HEK293 (cell line): ENCODE measurements around the gene LDLRAD3.

Source experiments
- CTCF ChIA-PET: fragments of 350-600 bp; formaldehyde crosslinking; extraction: SDS; loops from one replicate; lab custom pipeline; 2021; ENCODE audit warnings: antibody characterized with exemption; lab: Yijun Ruan, JAX
- POLR2A ChIA-PET: fragments of 300-600 bp; formaldehyde crosslinking; extraction: SDS; loops from one replicate; lab custom pipeline; 2020; ENCODE audit warnings: antibody characterized with exemption, inconsistent platforms; lab: Yijun Ruan, JAX
- H3K27ac ChIP-seq: fragments of 200-500 bp; sonication (Bioruptor generic); 2 replicates; pipeline ENCODE4 v1.5.1; 2014; ENCODE audit warnings: low read depth, low read length, control low read depth, inconsistent platforms; ENCODE audit errors: extremely low read depth
- H3K36me3 ChIP-seq, 2 experiments: fragments of 200-500 bp in 1 of 2; sonication (Bioruptor generic) in 1 of 2; 1 replicate in 1 of 2; 2 replicates in 1 of 2; pipeline ENCODE4 v1.5.1; 2014 to 2017; ENCODE audit warnings: inconsistent platforms in 2 of 2, low read length in 2 of 2; ENCODE audit not compliant: control insufficient read depth in 2 of 2, insufficient read depth in 1 of 2
- H3K4me1 ChIP-seq: fragments of 200-500 bp; sonication (Bioruptor generic); 2 replicates; pipeline ENCODE4 v1.5.1; 2014; ENCODE audit warnings: mild to moderate bottlenecking, low read length, inconsistent platforms; ENCODE audit not compliant: control insufficient read depth, insufficient read depth
- H3K4me3 ChIP-seq: 2 replicates; pipeline ENCODE4 v1.5.1; 2011; ENCODE audit warnings: low read depth, mild to moderate bottlenecking, control low read depth, low read length, moderate library complexity
- H3K9me3 ChIP-seq: fragments of 200-500 bp; sonication (Bioruptor generic); 2 replicates; pipeline ENCODE4 v1.5.1; 2014; ENCODE audit warnings: low read depth, low read length, inconsistent platforms; ENCODE audit not compliant: control insufficient read depth, insufficient read depth
- GLIS1 ChIP-seq: fragments of 450-650 bp; formaldehyde crosslinking; IDR thresholded peaks from 2 replicates; pipeline ENCODE4 v1.5.1; 2016; ENCODE audit warnings: missing biosample characterization, missing genetic modification characterization
- KLF10 ChIP-seq: fragments of 450-650 bp; IDR thresholded peaks from 2 replicates; pipeline ENCODE4 v1.5.1; 2018; ENCODE audit warnings: missing biosample characterization, mild to moderate bottlenecking, missing genetic modification characterization
- KLF7 ChIP-seq: fragments of 450-650 bp; formaldehyde crosslinking; IDR thresholded peaks from 2 replicates; pipeline ENCODE4 v1.5.1; 2016; ENCODE audit warnings: missing biosample characterization, missing genetic modification characterization, borderline replicate concordance
- MEIS1 ChIP-seq: sonication (generic); formaldehyde crosslinking; IDR thresholded peaks from 2 replicates; pipeline ENCODE4 v1.8.1; 2022; ENCODE audit warnings: missing genetic modification reagents, mild to moderate bottlenecking, borderline replicate concordance
- ZBTB1 ChIP-seq: fragments of 450-650 bp; formaldehyde crosslinking; IDR thresholded peaks from 2 replicates; pipeline ENCODE4 v1.5.1; 2016; ENCODE audit warnings: missing biosample characterization, missing genetic modification characterization
- ZBTB8A ChIP-seq: fragments of 450-650 bp; formaldehyde crosslinking; IDR thresholded peaks from 2 replicates; pipeline ENCODE4 v1.5.1; 2016; ENCODE audit warnings: missing biosample characterization, missing genetic modification characterization
- ZNF19 ChIP-seq: fragments of 450-650 bp; formaldehyde crosslinking; IDR thresholded peaks from 2 replicates; pipeline ENCODE4; 2016; ENCODE audit warnings: missing biosample characterization, missing genetic modification characterization, low read depth
- ZNF23 ChIP-seq: fragments of 450-650 bp; formaldehyde crosslinking; IDR thresholded peaks from 2 replicates; pipeline ENCODE4 v1.5.1; 2016; ENCODE audit warnings: missing biosample characterization, missing genetic modification characterization, borderline replicate concordance
- ZNF391 ChIP-seq: fragments of 450-650 bp; formaldehyde crosslinking; IDR thresholded peaks from 2 replicates; pipeline ENCODE4 v1.5.1; 2016; ENCODE audit warnings: low read depth, missing biosample characterization, missing genetic modification characterization, borderline replicate concordance
- ZNF501 ChIP-seq: fragments of 450-650 bp; formaldehyde crosslinking; IDR thresholded peaks from 2 replicates; pipeline ENCODE4 v1.5.1; 2016; ENCODE audit warnings: missing biosample characterization, missing genetic modification characterization
- ZNF623 ChIP-seq: fragments of 450-650 bp; formaldehyde crosslinking; IDR thresholded peaks from 2 replicates; pipeline ENCODE4 v1.5.1; 2016; ENCODE audit warnings: missing biosample characterization, missing genetic modification characterization
- ZNF791 ChIP-seq: fragments of 450-650 bp; formaldehyde crosslinking; IDR thresholded peaks from 2 replicates; pipeline ENCODE4 v1.5.1; 2016; ENCODE audit warnings: missing biosample characterization, missing genetic modification characterization
- ZNF837 ChIP-seq: fragments of 450-650 bp; formaldehyde crosslinking; IDR thresholded peaks from 2 replicates; pipeline ENCODE4 v1.5.1; 2016; ENCODE audit warnings: missing biosample characterization, missing genetic modification characterization
- TF ChIP-seq, protein P1 (sequence below): fragments of 450-650 bp; formaldehyde crosslinking; IDR thresholded peaks from 2 replicates; pipeline ENCODE4 v1.5.1; 2016; ENCODE audit warnings: missing biosample characterization, missing genetic modification characterization
- TF ChIP-seq, protein P2 (sequence below): fragments of 450-650 bp; formaldehyde crosslinking; IDR thresholded peaks from 2 replicates; pipeline ENCODE4; 2016; ENCODE audit warnings: missing biosample characterization, missing genetic modification characterization
- TF ChIP-seq, protein P3 (sequence below): fragments of 450-650 bp; formaldehyde crosslinking; IDR thresholded peaks from 2 replicates; pipeline ENCODE4 v1.5.1; 2016; ENCODE audit warnings: missing biosample characterization, missing genetic modification characterization
- TF ChIP-seq, protein P4 (sequence below): fragments of 450-650 bp; formaldehyde crosslinking; IDR thresholded peaks from 2 replicates; pipeline ENCODE4 v1.5.1; 2016; ENCODE audit warnings: missing biosample characterization, missing genetic modification characterization
- TF ChIP-seq, protein P5 (sequence below): sonication (generic); formaldehyde crosslinking; IDR thresholded peaks from 2 replicates; pipeline ENCODE4 v1.8.1; 2022; ENCODE audit warnings: mild to moderate bottlenecking, moderate library complexity, missing genetic modification reagents
- TF ChIP-seq, protein P6 (sequence below): fragments of 450-650 bp; formaldehyde crosslinking; IDR thresholded peaks from 2 replicates; pipeline ENCODE4 v1.5.1; 2016; ENCODE audit warnings: missing biosample characterization, missing genetic modification characterization
- TF ChIP-seq, protein P7 (sequence below): fragments of 450-650 bp; formaldehyde crosslinking; IDR thresholded peaks from 2 replicates; pipeline ENCODE4 v1.5.1; 2016; ENCODE audit warnings: missing biosample characterization, missing genetic modification characterization

The LDLRAD3 gene

DNA sequence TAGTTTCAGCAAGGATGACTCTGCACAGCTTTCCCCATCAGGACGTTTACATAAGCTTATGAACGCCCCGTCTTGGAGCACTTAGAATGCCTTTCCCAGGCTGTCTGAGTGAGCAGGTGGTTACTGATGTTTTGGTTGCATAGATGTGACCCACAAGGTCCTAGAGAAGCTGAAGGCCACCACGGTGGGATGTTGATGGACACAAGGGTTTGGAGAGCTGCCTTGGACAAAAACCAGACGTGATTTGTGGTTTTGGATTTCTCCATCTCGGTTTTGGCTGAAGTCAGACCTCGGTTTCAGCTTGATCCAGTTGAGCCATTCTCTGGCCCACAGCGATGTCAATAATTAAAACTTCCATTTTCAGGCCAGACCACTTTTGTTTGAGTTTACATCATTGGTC lies 151.9 kb downstream of the LDLRAD3 start:
- POLR2A ChIA-PET, result interaction anchor here (0.6 kb wide), 1 partner anchor 16 kb away, joined by 4 read pairs; no protein-coding TSS in a partner anchor
- no peak for TF ChIP-seq ZNF23 (tag by site-specific recombination)
- no peak for TF ChIP-seq MEIS1 (CRISPR knock-in tag)
- TF ChIP-seq ZBTB8A (tag by site-specific recombination), result no peak
- TF ChIP-seq, protein P1, sequence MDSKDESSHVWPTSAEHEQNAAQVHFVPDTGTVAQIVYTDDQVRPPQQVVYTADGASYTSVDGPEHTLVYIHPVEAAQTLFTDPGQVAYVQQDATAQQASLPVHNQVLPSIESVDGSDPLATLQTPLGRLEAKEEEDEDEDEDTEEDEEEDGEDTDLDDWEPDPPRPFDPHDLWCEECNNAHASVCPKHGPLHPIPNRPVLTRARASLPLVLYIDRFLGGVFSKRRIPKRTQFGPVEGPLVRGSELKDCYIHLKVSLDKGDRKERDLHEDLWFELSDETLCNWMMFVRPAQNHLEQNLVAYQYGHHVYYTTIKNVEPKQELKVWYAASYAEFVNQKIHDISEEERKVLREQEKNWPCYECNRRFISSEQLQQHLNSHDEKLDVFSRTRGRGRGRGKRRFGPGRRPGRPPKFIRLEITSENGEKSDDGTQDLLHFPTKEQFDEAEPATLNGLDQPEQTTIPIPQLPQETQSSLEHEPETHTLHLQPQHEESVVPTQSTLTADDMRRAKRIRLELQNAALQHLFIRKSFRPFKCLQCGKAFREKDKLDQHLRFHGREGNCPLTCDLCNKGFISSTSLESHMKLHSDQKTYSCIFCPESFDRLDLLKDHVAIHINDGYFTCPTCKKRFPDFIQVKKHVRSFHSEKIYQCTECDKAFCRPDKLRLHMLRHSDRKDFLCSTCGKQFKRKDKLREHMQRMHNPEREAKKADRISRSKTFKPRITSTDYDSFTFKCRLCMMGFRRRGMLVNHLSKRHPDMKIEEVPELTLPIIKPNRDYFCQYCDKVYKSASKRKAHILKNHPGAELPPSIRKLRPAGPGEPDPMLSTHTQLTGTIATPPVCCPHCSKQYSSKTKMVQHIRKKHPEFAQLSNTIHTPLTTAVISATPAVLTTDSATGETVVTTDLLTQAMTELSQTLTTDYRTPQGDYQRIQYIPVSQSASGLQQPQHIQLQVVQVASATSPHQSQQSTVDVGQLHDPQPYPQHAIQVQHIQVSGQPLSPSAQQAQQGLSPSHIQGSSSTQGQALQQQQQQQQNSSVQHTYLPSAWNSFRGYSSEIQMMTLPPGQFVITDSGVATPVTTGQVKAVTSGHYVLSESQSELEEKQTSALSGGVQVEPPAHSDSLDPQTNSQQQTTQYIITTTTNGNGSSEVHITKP (tag by site-specific recombination), result no peak
- TF ChIP-seq ZNF19 (tag by site-specific recombination), result no peak
- TF ChIP-seq, protein P2, sequence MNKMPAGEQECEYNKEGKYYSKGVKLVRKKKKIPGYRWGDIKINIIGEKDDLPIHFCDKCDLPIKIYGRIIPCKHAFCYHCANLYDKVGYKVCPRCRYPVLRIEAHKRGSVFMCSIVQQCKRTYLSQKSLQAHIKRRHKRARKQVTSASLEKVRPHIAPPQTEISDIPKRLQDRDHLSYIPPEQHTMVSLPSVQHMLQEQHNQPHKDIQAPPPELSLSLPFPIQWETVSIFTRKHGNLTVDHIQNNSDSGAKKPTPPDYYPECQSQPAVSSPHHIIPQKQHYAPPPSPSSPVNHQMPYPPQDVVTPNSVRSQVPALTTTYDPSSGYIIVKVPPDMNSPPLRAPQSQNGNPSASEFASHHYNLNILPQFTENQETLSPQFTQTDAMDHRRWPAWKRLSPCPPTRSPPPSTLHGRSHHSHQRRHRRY (tag by site-specific recombination), result no peak
- TF ChIP-seq, protein P3, sequence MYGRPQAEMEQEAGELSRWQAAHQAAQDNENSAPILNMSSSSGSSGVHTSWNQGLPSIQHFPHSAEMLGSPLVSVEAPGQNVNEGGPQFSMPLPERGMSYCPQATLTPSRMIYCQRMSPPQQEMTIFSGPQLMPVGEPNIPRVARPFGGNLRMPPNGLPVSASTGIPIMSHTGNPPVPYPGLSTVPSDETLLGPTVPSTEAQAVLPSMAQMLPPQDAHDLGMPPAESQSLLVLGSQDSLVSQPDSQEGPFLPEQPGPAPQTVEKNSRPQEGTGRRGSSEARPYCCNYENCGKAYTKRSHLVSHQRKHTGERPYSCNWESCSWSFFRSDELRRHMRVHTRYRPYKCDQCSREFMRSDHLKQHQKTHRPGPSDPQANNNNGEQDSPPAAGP, result no peak
- no peak for TF ChIP-seq ZNF391 (tag by site-specific recombination)
- no peak for TF ChIP-seq ZNF501 (tag by site-specific recombination)
- TF ChIP-seq, protein P4, sequence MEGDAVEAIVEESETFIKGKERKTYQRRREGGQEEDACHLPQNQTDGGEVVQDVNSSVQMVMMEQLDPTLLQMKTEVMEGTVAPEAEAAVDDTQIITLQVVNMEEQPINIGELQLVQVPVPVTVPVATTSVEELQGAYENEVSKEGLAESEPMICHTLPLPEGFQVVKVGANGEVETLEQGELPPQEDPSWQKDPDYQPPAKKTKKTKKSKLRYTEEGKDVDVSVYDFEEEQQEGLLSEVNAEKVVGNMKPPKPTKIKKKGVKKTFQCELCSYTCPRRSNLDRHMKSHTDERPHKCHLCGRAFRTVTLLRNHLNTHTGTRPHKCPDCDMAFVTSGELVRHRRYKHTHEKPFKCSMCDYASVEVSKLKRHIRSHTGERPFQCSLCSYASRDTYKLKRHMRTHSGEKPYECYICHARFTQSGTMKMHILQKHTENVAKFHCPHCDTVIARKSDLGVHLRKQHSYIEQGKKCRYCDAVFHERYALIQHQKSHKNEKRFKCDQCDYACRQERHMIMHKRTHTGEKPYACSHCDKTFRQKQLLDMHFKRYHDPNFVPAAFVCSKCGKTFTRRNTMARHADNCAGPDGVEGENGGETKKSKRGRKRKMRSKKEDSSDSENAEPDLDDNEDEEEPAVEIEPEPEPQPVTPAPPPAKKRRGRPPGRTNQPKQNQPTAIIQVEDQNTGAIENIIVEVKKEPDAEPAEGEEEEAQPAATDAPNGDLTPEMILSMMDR (tag by site-specific recombination), result no peak
- no peak for TF ChIP-seq ZNF623 (tag by site-specific recombination)
- no peak for TF ChIP-seq ZNF791
- TF ChIP-seq, protein P5, sequence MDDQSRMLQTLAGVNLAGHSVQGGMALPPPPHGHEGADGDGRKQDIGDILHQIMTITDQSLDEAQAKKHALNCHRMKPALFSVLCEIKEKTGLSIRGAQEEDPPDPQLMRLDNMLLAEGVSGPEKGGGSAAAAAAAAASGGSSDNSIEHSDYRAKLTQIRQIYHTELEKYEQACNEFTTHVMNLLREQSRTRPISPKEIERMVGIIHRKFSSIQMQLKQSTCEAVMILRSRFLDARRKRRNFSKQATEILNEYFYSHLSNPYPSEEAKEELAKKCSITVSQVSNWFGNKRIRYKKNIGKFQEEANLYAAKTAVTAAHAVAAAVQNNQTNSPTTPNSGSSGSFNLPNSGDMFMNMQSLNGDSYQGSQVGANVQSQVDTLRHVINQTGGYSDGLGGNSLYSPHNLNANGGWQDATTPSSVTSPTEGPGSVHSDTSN (CRISPR knock-in tag), result no peak
- TF ChIP-seq ZBTB1 (tag by site-specific recombination), result no peak
- TF ChIP-seq, protein P6, sequence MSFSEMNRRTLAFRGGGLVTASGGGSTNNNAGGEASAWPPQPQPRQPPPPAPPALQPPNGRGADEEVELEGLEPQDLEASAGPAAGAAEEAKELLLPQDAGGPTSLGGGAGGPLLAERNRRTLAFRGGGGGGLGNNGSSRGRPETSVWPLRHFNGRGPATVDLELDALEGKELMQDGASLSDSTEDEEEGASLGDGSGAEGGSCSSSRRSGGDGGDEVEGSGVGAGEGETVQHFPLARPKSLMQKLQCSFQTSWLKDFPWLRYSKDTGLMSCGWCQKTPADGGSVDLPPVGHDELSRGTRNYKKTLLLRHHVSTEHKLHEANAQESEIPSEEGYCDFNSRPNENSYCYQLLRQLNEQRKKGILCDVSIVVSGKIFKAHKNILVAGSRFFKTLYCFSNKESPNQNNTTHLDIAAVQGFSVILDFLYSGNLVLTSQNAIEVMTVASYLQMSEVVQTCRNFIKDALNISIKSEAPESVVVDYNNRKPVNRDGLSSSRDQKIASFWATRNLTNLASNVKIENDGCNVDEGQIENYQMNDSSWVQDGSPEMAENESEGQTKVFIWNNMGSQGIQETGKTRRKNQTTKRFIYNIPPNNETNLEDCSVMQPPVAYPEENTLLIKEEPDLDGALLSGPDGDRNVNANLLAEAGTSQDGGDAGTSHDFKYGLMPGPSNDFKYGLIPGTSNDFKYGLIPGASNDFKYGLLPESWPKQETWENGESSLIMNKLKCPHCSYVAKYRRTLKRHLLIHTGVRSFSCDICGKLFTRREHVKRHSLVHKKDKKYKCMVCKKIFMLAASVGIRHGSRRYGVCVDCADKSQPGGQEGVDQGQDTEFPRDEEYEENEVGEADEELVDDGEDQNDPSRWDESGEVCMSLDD (tag by site-specific recombination), result no peak
- no peak for TF ChIP-seq ZNF837 (tag by site-specific recombination)
- TF ChIP-seq, protein P7, sequence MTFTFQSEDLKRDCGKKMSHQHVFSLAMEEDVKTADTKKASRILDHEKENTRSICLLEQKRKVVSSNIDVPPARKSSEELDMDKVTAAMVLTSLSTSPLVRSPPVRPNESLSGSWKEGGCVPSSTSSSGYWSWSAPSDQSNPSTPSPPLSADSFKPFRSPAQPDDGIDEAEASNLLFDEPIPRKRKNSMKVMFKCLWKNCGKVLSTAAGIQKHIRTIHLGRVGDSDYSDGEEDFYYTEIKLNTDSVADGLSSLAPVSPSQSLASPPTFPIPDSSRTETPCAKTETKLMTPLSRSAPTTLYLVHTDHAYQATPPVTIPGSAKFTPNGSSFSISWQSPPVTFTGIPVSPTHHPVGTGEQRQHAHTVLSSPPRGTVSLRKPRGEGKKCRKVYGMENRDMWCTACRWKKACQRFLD (tag by site-specific recombination), result no peak
- TF ChIP-seq KLF10, result no peak
- no peak for TF ChIP-seq GLIS1
- TF ChIP-seq KLF7, result no peak
- TF ChIP-seq, all 188 proteins: peak for 0
- Histone ChIP-seq H3K36me3 (peaks cover 0 to 11% of the 10 kb centered on the region in 2 experiments; a peak in 1 of 3 replicates), H3K4me1 (peaks cover 5% of the 10 kb centered on the region; the same call in 1 of the 2 replicates), H3K27ac (no peak overlapping the region), H3K4me3 (no peak overlapping the region), H3K9me3 (no peaks in the 10 kb centered on the region)
- CTCF ChIA-PET, result interaction anchor here (0.6 to 1.9 kb wide), 2 partner anchors 11 to 258 kb away, joined by 3 to 8 read pairs; no protein-coding TSS in a partner anchor
